ENCODE data around the gene DCDC2. TPM values are rescaled to one million over a fixed set of nuclear protein-coding genes. Genes with fewer than 3 reads are reported as not detected.

DCDC2 gene
- polyA plus RNA-seq, 1 experiment: not detected

DNA sequence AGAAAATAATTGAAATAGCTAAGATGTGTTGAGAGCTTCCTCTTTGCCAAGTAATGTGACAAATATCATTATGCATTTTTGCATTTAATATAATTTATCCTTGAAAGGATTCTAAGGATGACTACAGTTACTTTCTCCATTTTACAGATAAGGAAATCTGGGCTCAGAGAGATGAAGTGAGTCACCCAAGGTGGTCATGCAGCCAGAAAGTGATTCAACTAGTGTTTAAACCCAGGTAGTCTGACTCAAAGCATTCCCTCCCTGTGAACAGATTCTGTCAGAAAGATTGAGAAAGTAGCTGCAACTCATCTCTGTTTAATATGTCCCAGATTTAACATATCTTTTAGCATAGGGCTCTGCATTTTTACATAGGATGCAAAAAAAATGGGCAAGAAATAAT is 203.7 kb downstream of the DCDC2 start:
- ChIA-PET POLR2A (no interaction called here), CTCF (no interaction called here)

GRCh38 chr6:24152014-24152413 is 205.8 kb downstream of the DCDC2 start:
- Histone ChIP-seq H3K4me3 (ENCODE audit: low read depth, low read length) (no peak overlapping the region), H3K27me3 (ENCODE audit: control insufficient read depth, insufficient read depth, low read length) (no peaks in the 10 kb centered on the region), H3K36me3 (ENCODE audit: control insufficient read depth, insufficient read depth, low read length) (no peaks in the 10 kb centered on the region)
- no peak for DNase-seq (ENCODE audit: low read depth)
- TF ChIP-seq, protein P1, sequence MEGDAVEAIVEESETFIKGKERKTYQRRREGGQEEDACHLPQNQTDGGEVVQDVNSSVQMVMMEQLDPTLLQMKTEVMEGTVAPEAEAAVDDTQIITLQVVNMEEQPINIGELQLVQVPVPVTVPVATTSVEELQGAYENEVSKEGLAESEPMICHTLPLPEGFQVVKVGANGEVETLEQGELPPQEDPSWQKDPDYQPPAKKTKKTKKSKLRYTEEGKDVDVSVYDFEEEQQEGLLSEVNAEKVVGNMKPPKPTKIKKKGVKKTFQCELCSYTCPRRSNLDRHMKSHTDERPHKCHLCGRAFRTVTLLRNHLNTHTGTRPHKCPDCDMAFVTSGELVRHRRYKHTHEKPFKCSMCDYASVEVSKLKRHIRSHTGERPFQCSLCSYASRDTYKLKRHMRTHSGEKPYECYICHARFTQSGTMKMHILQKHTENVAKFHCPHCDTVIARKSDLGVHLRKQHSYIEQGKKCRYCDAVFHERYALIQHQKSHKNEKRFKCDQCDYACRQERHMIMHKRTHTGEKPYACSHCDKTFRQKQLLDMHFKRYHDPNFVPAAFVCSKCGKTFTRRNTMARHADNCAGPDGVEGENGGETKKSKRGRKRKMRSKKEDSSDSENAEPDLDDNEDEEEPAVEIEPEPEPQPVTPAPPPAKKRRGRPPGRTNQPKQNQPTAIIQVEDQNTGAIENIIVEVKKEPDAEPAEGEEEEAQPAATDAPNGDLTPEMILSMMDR (IDR thresholded peaks at IDR 0.05; ENCODE audit: insufficient read depth, low read depth, low read length): no peak
- ChIA-PET POLR2A (no interaction called here), CTCF (no interaction called here)

More for the DNA sequence above, 203.7 kb downstream of the DCDC2 start:
- Histone ChIP-seq H3K27me3 (ENCODE audit: control insufficient read depth, insufficient read depth, low read length) (no peaks in the 10 kb centered on the region), H3K36me3 (ENCODE audit: control insufficient read depth, insufficient read depth, low read length) (no peaks in the 10 kb centered on the region), H3K4me3 (ENCODE audit: low read depth, low read length) (no peak overlapping the region)
- TF ChIP-seq, protein P1 (IDR thresholded peaks at IDR 0.05; ENCODE audit: insufficient read depth, low read depth, low read length): no peak
- DNase-seq (ENCODE audit: low read depth): no peak

GRCh38 chr6:24149836-24150235 is 208.0 kb downstream of the DCDC2 start:
- CTCF ChIA-PET: no interaction called here
- TF ChIP-seq, protein P1 (IDR thresholded peaks at IDR 0.05; ENCODE audit: insufficient read depth, low read depth, low read length): no peak
- Histone ChIP-seq H3K27me3 (ENCODE audit: control insufficient read depth, insufficient read depth, low read length) (no peaks in the 10 kb centered on the region), H3K4me3 (ENCODE audit: low read depth, low read length) (no peak overlapping the region), H3K36me3 (ENCODE audit: control insufficient read depth, insufficient read depth, low read length) (no peaks in the 10 kb centered on the region)
- no peak for DNase-seq (ENCODE audit: low read depth)
- POLR2A ChIA-PET: no interaction called here

GRCh38 chr6:24149296-24149695 is 208.6 kb downstream of the DCDC2 start:
- CTCF ChIA-PET: no interaction called here
- POLR2A ChIA-PET: no interaction called here
- DNase-seq (ENCODE audit: low read depth): no peak

DNA sequence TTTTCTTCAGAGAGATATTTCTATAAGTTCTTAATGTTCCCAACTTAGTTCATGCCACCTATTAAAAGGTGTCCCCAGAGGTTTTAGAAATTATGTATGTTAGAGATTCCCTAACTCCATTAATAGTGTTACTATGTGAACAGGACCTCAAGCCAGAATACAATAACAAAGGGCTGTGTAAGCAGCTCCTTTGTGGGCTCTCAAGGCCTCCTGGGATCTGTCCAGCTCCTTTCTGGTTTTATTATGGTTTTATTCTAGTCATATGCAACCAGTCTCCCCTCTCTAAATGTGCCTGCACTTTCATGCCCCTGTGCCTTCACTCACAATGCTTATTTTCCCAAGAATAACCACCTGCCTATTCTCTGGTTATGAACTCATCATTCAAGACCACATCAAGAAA is 209.2 kb downstream of the DCDC2 start:
- no peak for DNase-seq (ENCODE audit: low read depth)
- H3K4me3 ChIP-seq (ENCODE audit: low read depth, low read length): no peak overlapping the region
- H3K27me3 ChIP-seq (ENCODE audit: control insufficient read depth, insufficient read depth, low read length): no peaks in the 10 kb centered on the region
- H3K36me3 ChIP-seq (ENCODE audit: control insufficient read depth, insufficient read depth, low read length): no peaks in the 10 kb centered on the region
- CTCF ChIA-PET: no interaction called here
- TF ChIP-seq, protein P1 (IDR thresholded peaks at IDR 0.05; ENCODE audit: insufficient read depth, low read depth, low read length): no peak
- POLR2A ChIA-PET: no interaction called here

More at GRCh38 chr6:24149296-24149695, 208.6 kb downstream of the DCDC2 start:
- no peaks in the 10 kb centered on the region for H3K36me3 ChIP-seq (ENCODE audit: control insufficient read depth, insufficient read depth, low read length)
- H3K27me3 ChIP-seq (ENCODE audit: control insufficient read depth, insufficient read depth, low read length): no peaks in the 10 kb centered on the region
- no peak overlapping the region for H3K4me3 ChIP-seq (ENCODE audit: low read depth, low read length)
- TF ChIP-seq, protein P1 (IDR thresholded peaks at IDR 0.05; ENCODE audit: insufficient read depth, low read depth, low read length): no peak

Measured in BJ (cell line).